Measurements from ENCODE around the gene ENTPD7.

DNA sequence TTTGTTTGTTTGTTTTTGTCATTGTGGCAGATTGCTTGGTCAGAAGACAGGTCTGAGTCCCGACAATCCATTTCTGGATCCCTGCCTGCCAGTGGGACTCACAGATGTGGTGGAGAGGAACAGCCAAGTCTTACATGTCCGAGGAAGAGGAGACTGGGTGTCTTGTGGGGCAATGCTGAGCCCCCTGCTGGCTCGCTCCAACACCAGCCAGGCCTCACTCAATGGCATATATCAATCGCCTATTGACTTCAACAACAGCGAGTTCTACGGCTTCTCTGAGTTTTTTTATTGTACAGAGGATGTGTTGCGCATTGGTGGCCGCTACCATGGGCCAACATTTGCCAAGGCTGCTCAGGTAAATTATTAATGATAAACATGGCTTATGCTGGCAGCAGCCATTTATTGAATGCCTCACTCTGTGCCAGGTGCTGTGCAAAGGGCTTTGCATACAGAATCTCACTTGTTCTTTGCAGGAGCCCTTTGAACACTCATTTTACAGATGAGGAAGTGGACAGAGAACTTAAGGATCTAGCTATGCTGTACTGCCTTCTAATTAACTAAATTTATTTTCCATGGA is 39.3 kb downstream of the ENTPD7 start:
- TF ChIP-seq ZNF324 (tag by site-specific recombination; IDR thresholded peaks at IDR 0.05) (no peak), YY1 (tag by site-specific recombination; IDR thresholded peaks at IDR 0.05) (no peak), ZNF23 (tag by site-specific recombination; IDR thresholded peaks at IDR 0.05; ENCODE audit: borderline replicate concordance) (no peak), ZNF830 (tag by site-specific recombination; IDR thresholded peaks at IDR 0.05; ENCODE audit: low read depth) (no peak), ZNF274 (IDR thresholded peaks at IDR 0.05; ENCODE audit: low read length) (no peak), ZNF274 (tag by site-specific recombination; IDR thresholded peaks at IDR 0.05; ENCODE audit: borderline replicate concordance) (no peak), ZNF354C (tag by site-specific recombination; IDR thresholded peaks at IDR 0.05; ENCODE audit: borderline replicate concordance, low read depth) (no peak)

All from HEK293 (cell line).